MCF 10A (cell line): ENCODE measurements around the gene SPATA2L. TPM values are rescaled to one million over a fixed set of nuclear protein-coding genes. Genes with fewer than 3 reads are reported as not detected.

Experiments
- BruUV-seq: library from RNA; stranded (reverse); fragments of 400-500 nt; replicated peaks from 2 replicates; lab custom pipeline; 2021; lab: Mats Ljungman, UMichigan
- CTCF ChIA-PET: fragments of 300-600 bp; sonication (Branson Sonifier 250); formaldehyde crosslinking; extraction: SDS; loops from one replicate; lab custom pipeline; 2021; ENCODE audit warnings: antibody characterized with exemption, inconsistent platforms; lab: Yijun Ruan, JAX
- POLR2A ChIA-PET: fragments of 300-600, 350-650 bp; sonication (Branson Sonifier 250); formaldehyde crosslinking; extraction: SDS; loops from one replicate; lab custom pipeline; 2020; ENCODE audit warnings: antibody characterized with exemption, inconsistent platforms; lab: Yijun Ruan, JAX
- DNase-seq: peaks from one replicate; pipeline ENCODE4 v3.0.0-alpha.2; 2018; ENCODE audit not compliant: unreplicated experiment
- H3K27ac Mint-ChIP-seq: one replicate; pipeline ENCODE4 v1.8.0; 2022; ENCODE audit warnings: mild to moderate bottlenecking, low read depth, mixed read lengths; ENCODE audit not compliant: unreplicated experiment
- H3K27me3 Mint-ChIP-seq: one replicate; pipeline ENCODE4 v1.8.0; 2022; ENCODE audit warnings: mixed read lengths; ENCODE audit not compliant: insufficient read depth, unreplicated experiment
- H3K36me3 Mint-ChIP-seq: one replicate; pipeline ENCODE4 v1.8.0; 2022; ENCODE audit warnings: mild to moderate bottlenecking, moderate library complexity, mixed read lengths; ENCODE audit not compliant: insufficient read depth, unreplicated experiment
- H3K4me1 Mint-ChIP-seq: one replicate; pipeline ENCODE4 v1.8.0; 2022; ENCODE audit warnings: mixed read lengths; ENCODE audit not compliant: insufficient read depth, unreplicated experiment
- H3K4me3 Mint-ChIP-seq: one replicate; pipeline ENCODE4 v1.8.0; 2022; ENCODE audit warnings: mild to moderate bottlenecking, moderate library complexity, mixed read lengths; ENCODE audit not compliant: unreplicated experiment
- H3K9me3 Mint-ChIP-seq: one replicate; pipeline ENCODE4 v1.8.0; 2022; ENCODE audit warnings: mixed read lengths; ENCODE audit not compliant: unreplicated experiment
- CTCF ChIP-seq: fragments of 200-600 bp; IDR thresholded peaks from one replicate; pipeline ENCODE4 v1.8.0; 2022; ENCODE audit warnings: antibody characterized with exemption, mild to moderate bottlenecking; ENCODE audit not compliant: unreplicated experiment
- intact Hi-C: fragments of 100-400 bp; cut with micrococcal nuclease; formaldehyde crosslinking; loops from 2 replicates; pipeline ENCODE4 v1.14.1; 2022
- total RNA-seq: library from RNA; stranded (reverse); gene quantifications from 2 replicates; pipeline ENCODE4 v1.2.3, GENCODE V29; 2022

The SPATA2L gene
- total RNA-seq, 1 experiment from 2014 or later: 12.5 TPM

GRCh38 chr16:89741342-89742014, 40.0 kb upstream of the SPATA2L start:
- TF ChIP-seq CTCF: no peak
- POLR2A ChIA-PET: interaction anchor here (0.6 to 1.0 kb wide), 5 partner anchors 12 to 41 kb away, joined by 3 read pairs; partner anchors contain the start of gene VPS9D1
- Mint-ChIP-seq H3K4me3 (no peak overlapping the region), H3K27me3 (no peaks in the 10 kb centered on the region), H3K36me3 (peaks cover 68% of the 10 kb centered on the region), H3K27ac (no peak overlapping the region), H3K9me3 (no peaks in the 10 kb centered on the region), H3K4me1 (no peaks in the 10 kb centered on the region)
- intact Hi-C loops: no loop called here
- DNase-seq: no peak
- no TSS peak for BruUV-seq
- CTCF ChIA-PET: interaction anchor here (0.6 kb wide), 1 partner anchor 41 kb away, joined by 3 read pairs; no protein-coding TSS in a partner anchor

- POLR2A ChIA-PET: interaction anchor here (0.9 to 1.1 kb wide), 2 partner anchors 20 to 34 kb away, joined by 3 read pairs; no protein-coding TSS in a partner anchor
- CTCF ChIA-PET: interaction anchor here (0.6 to 1.4 kb wide), 3 partner anchors 17 to 121 kb away, joined by 3 to 5 read pairs (median 4); no protein-coding TSS in a partner anchor
- H3K9me3 Mint-ChIP-seq: no peaks in the 10 kb centered on the region
- no peak for TF ChIP-seq CTCF
- DNase-seq: no peak
- H3K4me1 Mint-ChIP-seq: no peaks in the 10 kb centered on the region
- intact Hi-C loops: no loop called here
- H3K36me3 Mint-ChIP-seq: peaks cover 82% of the 10 kb centered on the region
- no peak overlapping the region for H3K27ac Mint-ChIP-seq
- no peaks in the 10 kb centered on the region for H3K27me3 Mint-ChIP-seq
- no TSS peak for BruUV-seq
- H3K4me3 Mint-ChIP-seq: no peak overlapping the region
Observed at GRCh38 chr16:89739383-89739782, 37.9 kb upstream of the SPATA2L start.

GRCh38 chr16:89738538-89739317, 37.2 kb upstream of the SPATA2L start:
- DNase-seq: no peak
- no peaks in the 10 kb centered on the region for H3K4me1 Mint-ChIP-seq
- no peaks in the 10 kb centered on the region for H3K27me3 Mint-ChIP-seq
- H3K4me3 Mint-ChIP-seq: no peak overlapping the region
- intact Hi-C loops: no loop called here
- no peak overlapping the region for H3K27ac Mint-ChIP-seq
- POLR2A ChIA-PET: interaction anchor here (0.9 kb wide), 2 partner anchors 15 to 19 kb away, joined by 3 to 4 read pairs; no protein-coding TSS in a partner anchor
- TF ChIP-seq CTCF: no peak
- H3K9me3 Mint-ChIP-seq: no peaks in the 10 kb centered on the region
- peaks cover 87% of the 10 kb centered on the region for H3K36me3 Mint-ChIP-seq
- CTCF ChIA-PET: interaction anchor here (0.9 to 1.4 kb wide), 3 partner anchors 39 to 122 kb away, joined by 3 to 5 read pairs (median 4); no protein-coding TSS in a partner anchor
- BruUV-seq: no TSS peak

GRCh38 chr16:89738072-89738377, 36.5 kb upstream of the SPATA2L start:
- no peak overlapping the region for H3K4me3 Mint-ChIP-seq
- ChIA-PET CTCF (interaction anchor here (1.2 to 1.4 kb wide), 2 partner anchors 38 to 122 kb away, joined by 4 to 5 read pairs; no protein-coding TSS in a partner anchor), POLR2A (interaction anchor here (0.8 kb wide), 1 partner anchor 18 kb away, joined by 3 read pairs; no protein-coding TSS in a partner anchor)
- H3K27ac Mint-ChIP-seq: no peak overlapping the region
- no peaks in the 10 kb centered on the region for H3K27me3 Mint-ChIP-seq
- no peaks in the 10 kb centered on the region for H3K9me3 Mint-ChIP-seq
- BruUV-seq: no TSS peak
- intact Hi-C loops: no loop called here
- no peaks in the 10 kb centered on the region for H3K4me1 Mint-ChIP-seq
- H3K36me3 Mint-ChIP-seq: peaks cover 86% of the 10 kb centered on the region
- no peak for TF ChIP-seq CTCF
- DNase-seq: no peak
